Measurements from ENCODE around the gene SYNM. TPM values are rescaled to one million over a fixed set of nuclear protein-coding genes. Genes with fewer than 3 reads are reported as not detected.

Gene SYNM
- total and polyA plus RNA-seq, 7 donors = 0.69 to 1,357 (median 731) TPM

DNA sequence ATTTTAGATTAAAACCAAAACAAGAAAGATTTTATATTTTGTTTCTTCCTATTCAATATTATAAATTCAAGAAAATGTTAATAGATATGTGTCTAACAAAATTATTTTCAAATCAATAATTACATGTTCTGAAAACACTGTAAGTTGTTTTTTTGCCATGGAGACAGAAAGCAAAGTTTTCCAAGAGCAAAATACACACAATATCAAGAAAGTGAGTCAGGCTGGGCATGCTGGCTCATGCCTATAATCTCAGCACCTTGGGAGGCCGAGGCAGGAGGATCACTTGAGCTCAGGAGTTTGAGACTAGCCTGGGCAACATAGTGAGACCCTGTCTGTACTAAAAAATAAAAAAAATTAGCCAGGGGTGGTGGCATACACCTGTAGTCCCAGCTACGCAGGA is 72.8 kb downstream of the SYNM start:
- H3K27ac ChIP-seq = peak overlapping the region; percentile 92 to 97 (median 96)
- TF ChIP-seq POLR2AphosphoS5 (IDR thresholded peaks at IDR 0.05) (no peak), EP300 (IDR thresholded peaks at IDR 0.05) (no peak), POLR2A (IDR thresholded peaks at IDR 0.05) (no peak)
- TF ChIP-seq, protein P1, sequence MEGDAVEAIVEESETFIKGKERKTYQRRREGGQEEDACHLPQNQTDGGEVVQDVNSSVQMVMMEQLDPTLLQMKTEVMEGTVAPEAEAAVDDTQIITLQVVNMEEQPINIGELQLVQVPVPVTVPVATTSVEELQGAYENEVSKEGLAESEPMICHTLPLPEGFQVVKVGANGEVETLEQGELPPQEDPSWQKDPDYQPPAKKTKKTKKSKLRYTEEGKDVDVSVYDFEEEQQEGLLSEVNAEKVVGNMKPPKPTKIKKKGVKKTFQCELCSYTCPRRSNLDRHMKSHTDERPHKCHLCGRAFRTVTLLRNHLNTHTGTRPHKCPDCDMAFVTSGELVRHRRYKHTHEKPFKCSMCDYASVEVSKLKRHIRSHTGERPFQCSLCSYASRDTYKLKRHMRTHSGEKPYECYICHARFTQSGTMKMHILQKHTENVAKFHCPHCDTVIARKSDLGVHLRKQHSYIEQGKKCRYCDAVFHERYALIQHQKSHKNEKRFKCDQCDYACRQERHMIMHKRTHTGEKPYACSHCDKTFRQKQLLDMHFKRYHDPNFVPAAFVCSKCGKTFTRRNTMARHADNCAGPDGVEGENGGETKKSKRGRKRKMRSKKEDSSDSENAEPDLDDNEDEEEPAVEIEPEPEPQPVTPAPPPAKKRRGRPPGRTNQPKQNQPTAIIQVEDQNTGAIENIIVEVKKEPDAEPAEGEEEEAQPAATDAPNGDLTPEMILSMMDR (IDR thresholded peaks at IDR 0.05) = no peak
- H3K4me1 ChIP-seq = peaks cover 0 to 93% (median 75%) of the 10 kb centered on the region in 4 donors
- 90 to 91% methylated on average over 2 of the region's 2 CpGs for WGBS, 2 donors
- no peaks in the 10 kb centered on the region for H3K36me3 ChIP-seq
- intact Hi-C loops (cut with DNase I) = no loop called here
- no peak overlapping the region for H3K4me3 ChIP-seq
- H3K27me3 ChIP-seq = no peaks in the 10 kb centered on the region
- DNase-seq = no peak
- no peaks in the 10 kb centered on the region for H3K9me3 ChIP-seq

DNA sequence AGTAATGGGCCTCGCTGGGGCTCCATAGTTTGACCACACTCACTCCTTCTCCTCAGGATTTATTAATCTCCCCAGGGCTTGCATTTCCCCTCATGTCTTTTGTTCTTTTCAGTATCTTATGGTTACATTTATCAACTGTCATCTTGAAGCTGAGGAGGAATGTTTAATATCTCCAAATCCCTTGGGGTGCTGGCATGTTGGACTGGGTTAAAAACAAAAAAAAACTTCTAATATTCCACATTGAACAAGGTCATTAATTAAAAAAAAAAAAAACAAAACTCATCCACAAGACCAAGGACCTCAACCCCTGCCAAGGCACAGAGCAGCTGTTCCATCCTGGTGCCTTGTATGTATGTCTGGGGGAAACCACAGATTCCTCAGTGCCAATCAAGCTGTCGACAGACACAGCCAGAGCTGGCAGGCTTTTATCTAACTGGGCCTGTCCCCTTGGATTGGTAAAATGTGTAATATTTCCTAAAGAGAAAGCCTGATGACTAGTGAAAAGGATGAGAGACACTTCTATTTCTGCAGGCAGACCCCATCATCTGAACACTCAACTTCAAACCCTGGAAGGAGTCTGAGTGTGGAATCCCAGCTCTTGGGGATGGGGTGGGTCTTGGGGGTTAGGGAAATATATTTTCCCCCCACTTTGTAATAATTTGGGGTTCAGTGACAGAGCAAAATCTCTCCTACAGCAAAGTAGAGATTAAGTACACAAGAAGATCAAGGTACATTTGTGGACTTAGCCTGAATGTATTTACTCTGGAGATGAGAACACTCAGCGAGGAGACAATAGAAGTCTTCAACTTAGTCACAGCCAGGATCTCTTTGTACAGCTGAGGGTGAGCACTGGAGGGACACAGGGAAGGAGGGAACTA is 75.4 kb downstream of the SYNM start:
- H3K27me3 ChIP-seq = no peaks in the 10 kb centered on the region
- no peaks in the 10 kb centered on the region for H3K36me3 ChIP-seq
- 82 to 87% methylated on average over 3 of the region's 3 CpGs for WGBS, 2 donors
- H3K4me1 ChIP-seq = peaks cover 0 to 70% (median 55%) of the 10 kb centered on the region in 4 donors
- peak overlapping the region; percentile 92 to 97 (median 96) for H3K27ac ChIP-seq
- TF ChIP-seq POLR2A (IDR thresholded peaks at IDR 0.05) = no peak
- TF ChIP-seq, protein P1 (IDR thresholded peaks at IDR 0.05) = no peak
- no peak for TF ChIP-seq POLR2AphosphoS5 (IDR thresholded peaks at IDR 0.05)
- TF ChIP-seq EP300 (IDR thresholded peaks at IDR 0.05) = no peak
- H3K9me3 ChIP-seq = no peaks in the 10 kb centered on the region
- intact Hi-C loops (cut with DNase I) = no loop called here
- H3K4me3 ChIP-seq = no peak overlapping the region
- no peak for DNase-seq

DNA sequence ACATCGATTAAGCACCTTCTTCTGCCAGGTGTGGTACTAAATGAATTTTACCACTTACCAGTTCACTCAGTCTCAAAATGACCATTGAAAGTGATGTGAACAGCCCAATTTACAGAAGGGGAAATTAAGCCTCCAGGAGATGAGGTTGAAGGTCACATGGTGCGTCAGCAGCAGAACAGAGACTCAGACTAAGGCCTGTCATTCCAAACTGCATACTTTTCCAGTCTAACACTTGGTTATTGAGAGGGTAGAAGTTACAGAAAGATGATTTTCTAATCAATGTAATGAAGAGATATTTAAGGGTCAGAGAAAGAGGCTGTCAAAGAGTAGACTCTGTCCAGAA is 76.1 kb downstream of the SYNM start:
- Histone ChIP-seq H3K4me3 (no peak overlapping the region), H3K9me3 (no peaks in the 10 kb centered on the region), H3K27me3 (no peaks in the 10 kb centered on the region), H3K36me3 (no peaks in the 10 kb centered on the region), H3K27ac (peak overlapping the region; percentile 92 to 97 (median 96)), H3K4me1 (peaks cover 0 to 65% (median 50%) of the 10 kb centered on the region in 4 donors)
- TF ChIP-seq POLR2AphosphoS5 (IDR thresholded peaks at IDR 0.05) = no peak
- TF ChIP-seq, protein P1 (IDR thresholded peaks at IDR 0.05) = no peak
- no peak for TF ChIP-seq EP300 (IDR thresholded peaks at IDR 0.05)
- no peak for TF ChIP-seq POLR2A (IDR thresholded peaks at IDR 0.05)
- no peak for DNase-seq
- intact Hi-C loops (cut with DNase I) = no loop called here
- WGBS, 2 donors = 78 to 90% methylated on average over 2 of the region's 2 CpGs

DNA sequence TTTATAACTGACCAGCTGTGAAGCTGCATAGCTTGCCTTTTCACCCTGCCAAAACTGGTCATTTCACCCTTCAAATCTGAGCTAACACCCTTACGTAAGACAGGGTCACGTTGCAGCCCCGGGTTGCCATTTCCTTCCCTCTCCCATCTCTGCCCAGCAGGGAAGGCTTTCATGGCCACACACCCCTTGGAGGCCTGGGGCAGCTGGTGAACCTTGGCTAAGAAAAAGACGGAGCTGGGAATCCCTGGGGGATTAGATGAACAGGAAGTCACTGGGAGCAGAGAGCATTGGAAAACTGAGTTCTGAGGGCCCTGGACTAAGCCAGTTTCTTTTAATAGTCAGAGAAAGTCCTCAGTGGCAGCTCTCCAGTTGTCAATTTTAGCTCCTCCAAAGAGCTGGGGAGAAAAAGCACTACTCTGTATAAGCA is 76.7 kb downstream of the SYNM start:
- Histone ChIP-seq H3K27ac (peak overlapping the region; percentile 92 to 97 (median 96)), H3K36me3 (no peaks in the 10 kb centered on the region), H3K4me3 (no peak overlapping the region), H3K9me3 (no peaks in the 10 kb centered on the region), H3K27me3 (no peaks in the 10 kb centered on the region), H3K4me1 (peaks cover 0 to 59% (median 44%) of the 10 kb centered on the region in 4 donors)
- DNase-seq = peak; percentile 79
- 62 to 74% methylated on average over 4 of the region's 4 CpGs for WGBS, 2 donors
- intact Hi-C loops (cut with DNase I) = no loop called here
- TF ChIP-seq POLR2AphosphoS5 (IDR thresholded peaks at IDR 0.05) = peak in 1 of 4 donors; percentile 11
- TF ChIP-seq, protein P1 (IDR thresholded peaks at IDR 0.05) = no peak
